GM21367 (cell line): ENCODE data around the gene ANXA6.

ENCODE experiments used
- ATAC-seq: cut with Tn5 transposase; IDR thresholded peaks from one replicate; pipeline ENCODE4 v1.9.1; 2021; ENCODE audit not compliant: unreplicated experiment

Gene ANXA6

DNA sequence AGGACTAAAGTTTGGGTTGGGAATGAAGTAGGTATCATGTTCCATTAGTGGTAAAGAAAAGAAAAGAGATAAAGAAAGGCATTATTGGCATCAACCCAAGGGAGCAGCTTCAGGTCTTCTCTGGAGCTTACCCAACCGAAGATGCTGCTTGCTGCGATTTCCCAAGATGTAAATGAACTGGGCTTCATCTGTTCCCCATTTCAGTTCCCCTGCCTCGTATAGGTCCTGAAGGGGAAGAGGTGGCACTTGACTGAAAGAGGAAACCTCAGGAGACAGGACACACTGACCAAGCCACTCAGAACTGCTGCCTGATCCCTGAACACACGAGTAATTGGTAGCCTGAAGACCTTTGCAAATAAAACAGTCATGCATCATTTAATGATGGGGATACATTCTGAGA lies 24.6 kb downstream of the ANXA6 start:
- ATAC-seq: no peak

DNA sequence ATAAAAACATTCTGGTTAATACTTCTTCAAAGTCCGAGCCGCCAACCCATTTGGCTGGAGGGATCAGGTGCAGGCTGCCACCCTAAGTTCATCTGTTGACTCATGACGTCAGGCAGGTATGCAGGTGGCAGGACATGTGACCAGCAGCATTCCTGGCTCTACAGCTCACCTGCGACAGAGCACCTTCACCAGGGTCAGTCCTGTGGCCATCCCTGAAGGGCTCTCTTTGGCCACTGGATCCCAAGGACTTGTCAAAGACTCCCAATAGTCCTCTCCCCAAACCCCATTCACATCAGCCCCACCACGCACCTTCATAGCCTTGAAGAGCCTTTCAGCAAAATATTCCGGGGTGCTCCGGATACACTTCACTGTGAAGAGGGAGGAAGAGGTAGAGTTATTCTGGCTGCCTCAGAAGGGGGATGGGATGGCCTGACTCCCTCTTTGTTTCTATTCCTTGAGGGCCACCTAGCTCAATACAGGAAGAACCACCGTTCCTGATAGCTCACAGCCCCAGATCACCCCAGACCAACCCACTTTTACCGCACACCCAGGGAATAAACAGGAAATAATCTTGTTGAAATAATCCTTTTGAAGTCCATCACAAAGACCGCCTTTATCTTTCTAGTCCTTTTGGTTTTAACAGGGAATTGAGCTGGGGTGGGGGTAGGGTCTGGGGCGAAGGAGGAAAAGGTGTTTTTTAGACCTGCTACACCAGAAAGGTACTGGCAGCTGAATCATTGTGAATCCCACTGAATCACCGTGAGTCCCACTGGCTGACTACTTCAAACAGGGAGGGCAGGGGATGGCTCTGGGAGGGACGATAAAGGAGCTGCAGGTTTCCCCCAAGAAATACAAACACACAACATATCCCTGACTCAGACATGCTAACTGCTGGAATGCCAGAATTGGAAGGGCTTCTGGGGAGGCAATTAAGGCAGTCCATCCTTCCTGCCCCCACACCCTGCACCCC lies 26.4 kb downstream of the ANXA6 start:
- no peak for ATAC-seq

DNA sequence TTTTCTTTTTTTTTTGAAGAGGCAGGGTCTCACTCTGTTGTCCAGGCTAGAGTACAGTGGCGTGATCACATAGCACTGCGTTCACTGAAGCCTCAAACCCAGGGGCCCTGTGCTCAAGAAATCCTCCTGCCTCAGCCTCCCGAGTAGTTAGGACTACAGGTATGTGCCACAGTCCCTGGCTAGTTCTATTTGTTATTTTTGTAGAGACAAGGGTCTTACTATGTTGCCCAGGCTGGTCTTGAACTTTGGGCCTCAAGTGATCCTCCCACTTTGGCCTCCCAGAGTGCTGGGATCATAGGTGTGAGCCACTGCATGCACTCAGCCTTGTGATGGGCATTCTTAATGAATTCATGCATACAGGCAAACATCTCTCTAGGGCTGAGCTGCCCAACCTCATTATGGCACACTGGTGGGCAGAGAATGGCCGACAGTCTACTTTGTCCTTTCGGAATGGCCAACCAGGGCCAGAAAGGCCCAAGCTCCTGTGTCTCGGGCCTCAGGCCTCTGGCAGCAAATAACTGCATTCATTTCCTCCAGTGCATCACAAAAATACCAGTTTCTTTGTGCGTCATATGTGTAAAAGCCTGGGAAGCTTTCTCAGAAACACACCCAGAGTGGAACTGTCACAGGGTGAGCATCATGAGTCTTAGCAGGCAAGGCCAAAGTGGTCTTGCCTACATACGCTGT lies 27.2 kb downstream of the ANXA6 start:
- no peak for ATAC-seq

DNA sequence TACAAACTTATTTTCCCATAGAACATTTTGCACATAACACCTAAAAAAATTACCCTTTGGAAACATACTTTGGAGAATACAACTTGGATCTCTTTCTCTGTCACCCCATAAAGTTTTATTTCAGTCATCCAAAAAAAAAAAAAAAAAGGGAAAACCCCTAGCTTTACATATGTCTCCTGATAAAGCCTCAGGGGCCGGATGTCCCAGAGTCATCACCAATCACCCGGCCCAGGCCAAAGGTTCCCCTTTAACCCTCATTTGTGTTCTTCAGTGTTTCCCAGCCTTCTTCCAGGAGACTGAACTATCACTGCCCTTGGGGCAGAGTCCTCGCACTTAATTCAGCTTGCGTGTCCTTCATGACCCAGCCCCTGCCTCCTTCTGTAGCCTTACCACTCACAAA lies 28.8 kb downstream of the ANXA6 start:
- ATAC-seq: no peak

DNA sequence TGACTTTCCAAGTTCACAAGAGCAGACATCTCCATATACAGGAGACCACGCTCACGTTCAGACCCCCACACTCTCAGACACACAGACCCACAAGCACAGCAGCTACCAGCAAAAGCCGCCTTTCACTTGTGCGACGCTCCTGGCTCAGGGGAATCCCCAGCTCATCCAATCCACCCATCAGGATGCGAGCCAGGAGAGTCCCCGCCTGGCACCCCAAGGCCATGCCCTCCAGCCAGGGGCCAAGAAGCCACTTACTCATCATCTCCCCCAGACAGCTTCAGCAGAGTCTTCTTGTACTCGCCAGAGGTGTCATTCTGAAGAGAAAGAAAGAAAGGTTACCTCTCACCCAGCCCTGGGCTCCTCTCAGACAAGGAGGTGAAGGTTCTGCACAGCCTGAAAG lies 29.7 kb downstream of the ANXA6 start:
- no peak for ATAC-seq

- no peak for ATAC-seq
Observed at GRCh38 chr5:151126199-151126645, 31.4 kb downstream of the ANXA6 start.

- ATAC-seq: no peak
Observed at GRCh38 chr5:151125421-151125820, 32.2 kb downstream of the ANXA6 start.

DNA sequence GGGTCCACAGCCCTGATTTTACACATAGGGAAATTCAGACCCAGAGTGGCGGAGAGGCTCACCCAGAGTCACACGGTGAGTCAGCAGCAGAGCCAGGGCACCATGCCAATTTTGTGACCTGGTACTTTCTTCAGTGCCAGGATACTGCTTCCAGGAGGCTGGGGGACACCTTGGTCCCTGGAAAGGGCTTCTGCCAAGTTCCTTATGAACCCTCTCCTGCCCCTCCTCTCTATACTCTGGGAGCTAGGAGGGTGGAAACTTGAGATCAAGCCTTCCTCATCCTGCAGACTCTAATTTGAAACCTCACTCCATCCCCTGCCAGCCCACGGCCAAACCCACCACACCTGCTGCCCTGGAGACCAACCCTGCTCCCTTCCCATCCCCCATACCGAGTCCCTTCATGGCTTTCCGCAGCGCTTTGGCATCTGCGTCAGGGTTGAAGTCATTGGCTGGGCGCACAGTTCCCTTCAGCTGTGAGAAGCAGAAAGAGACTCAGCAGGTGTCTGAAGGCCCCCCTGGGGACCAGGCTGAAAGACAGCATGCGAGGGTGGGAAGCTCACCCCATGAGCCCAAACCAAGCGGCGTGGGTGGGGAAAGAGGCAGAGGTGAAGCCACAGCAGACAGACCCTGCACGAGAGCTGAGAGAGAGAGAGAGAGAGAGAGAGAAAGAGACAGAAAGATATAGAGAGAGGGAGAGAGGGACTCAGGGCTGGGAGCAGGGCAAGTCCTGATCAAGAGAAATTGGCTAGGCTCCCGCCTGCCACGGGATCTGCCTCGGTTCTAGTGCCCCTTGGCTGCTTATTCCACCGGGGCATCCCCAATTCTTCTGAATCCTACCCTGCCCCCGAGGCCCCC lies 33.5 kb downstream of the ANXA6 start:
- ATAC-seq: peak; percentile 82

GRCh38 chr5:151122828-151123227 lies 34.8 kb downstream of the ANXA6 start:
- ATAC-seq: no peak

DNA sequence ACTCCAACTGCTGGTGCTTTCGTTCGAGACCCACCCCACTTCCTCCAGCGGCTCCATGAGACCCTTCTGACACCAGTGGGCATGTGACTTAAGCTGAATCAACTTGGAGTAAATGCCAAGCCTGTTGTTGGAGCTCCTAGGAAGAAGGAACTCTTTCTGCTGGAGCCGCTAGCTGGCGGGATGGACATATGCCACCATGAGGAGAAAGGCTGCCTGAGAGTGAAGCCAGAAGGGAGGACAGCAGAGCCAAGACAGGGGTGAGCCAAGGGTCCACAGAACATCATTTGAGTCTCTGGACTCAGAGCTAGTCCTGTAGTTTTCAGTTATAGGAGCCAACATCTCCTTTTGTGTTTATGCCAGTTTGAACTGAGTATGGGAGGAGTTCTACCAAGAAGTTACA lies 35.9 kb downstream of the ANXA6 start:
- no peak for ATAC-seq

GRCh38 chr5:151121095-151121494 lies 36.5 kb downstream of the ANXA6 start:
- ATAC-seq: no peak

DNA sequence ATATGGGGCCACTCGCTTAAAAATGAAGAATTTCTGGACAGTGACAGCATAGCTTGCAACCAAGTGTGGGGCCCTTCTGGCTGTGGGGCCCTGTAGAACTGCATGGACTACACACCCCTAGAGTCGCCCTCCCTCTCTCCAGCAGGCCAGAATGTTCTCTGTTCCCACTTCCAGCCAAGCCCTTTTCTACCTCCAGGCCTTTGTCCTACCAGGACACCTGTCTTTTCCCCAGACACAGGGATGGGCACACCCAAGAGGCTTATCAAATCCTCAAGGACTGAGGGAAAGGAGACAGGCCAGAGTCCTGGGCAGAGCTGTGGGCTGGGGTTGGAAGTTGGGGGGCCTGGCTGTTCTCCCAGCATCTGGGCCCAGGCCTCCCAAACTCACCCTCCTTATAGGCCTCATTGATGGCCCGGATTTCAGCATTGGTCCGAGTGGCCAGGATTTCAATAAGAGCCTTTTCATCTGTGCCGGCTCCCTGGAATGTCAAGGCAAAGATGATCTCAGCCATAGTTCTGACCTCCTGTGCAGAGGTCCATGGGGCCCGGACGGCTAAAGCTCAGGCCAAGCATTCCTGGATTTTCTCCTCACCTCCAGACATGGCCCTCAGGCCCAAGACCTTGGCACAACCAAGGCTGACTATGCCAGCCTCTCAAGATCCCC lies 38.5 kb downstream of the ANXA6 start:
- ATAC-seq: no peak

DNA sequence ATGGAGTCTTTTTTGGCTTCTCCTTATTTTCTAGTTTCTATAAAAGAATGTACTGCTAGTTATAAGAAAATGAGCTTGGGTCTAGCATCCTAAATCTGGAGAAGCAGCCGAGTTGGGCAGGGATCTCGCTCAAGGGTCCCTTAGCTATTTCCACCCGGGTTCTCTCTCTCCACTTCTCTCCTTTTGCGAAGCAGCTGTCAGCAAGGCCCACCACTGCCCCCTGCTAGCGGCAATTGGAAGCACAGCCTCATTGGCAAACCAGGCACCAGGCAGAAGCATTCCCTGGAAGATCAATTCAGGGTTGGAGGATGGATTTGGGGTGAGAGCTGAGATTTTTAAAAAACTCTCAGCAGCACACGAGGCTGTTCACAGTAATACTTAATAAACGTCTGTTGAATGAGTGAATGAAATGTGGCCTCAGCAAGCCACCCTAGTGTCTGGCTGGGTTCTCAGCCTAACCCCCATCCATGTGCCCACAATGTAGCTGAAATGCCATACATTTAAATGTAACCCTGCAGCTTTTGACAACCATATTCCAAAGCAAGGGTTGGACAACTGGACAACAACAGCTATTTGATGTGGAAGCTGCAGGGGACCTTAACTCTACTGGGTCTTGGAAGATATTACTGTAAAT lies 42.2 kb downstream of the ANXA6 start:
- no peak for ATAC-seq

DNA sequence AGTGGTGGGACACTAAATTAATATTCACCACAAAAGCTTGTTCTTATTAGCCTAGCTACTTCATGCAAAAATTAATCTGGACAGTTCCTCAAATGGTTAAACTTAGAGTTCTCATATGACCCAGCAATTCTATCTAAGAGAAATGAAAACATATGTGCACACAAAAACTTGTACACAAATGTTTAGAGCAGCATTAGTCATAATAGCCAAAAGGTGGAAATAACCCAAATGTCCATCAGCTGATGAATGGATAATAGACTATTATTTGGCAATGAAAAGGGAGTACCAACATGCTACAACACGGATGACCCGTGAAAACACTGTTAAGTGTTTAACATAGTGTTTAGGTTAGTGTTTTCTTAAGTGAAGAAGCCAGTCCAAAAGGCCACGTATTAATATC lies 43.9 kb downstream of the ANXA6 start:
- ATAC-seq: no peak

GRCh38 chr5:151110992-151111391 lies 46.6 kb downstream of the ANXA6 start:
- peak; percentile 36 for ATAC-seq

GRCh38 chr5:151110122-151110681 lies 47.4 kb downstream of the ANXA6 start:
- ATAC-seq: no peak

- ATAC-seq: no peak
Observed at GRCh38 chr5:151108566-151108965, 49.0 kb downstream of the ANXA6 start.

DNA sequence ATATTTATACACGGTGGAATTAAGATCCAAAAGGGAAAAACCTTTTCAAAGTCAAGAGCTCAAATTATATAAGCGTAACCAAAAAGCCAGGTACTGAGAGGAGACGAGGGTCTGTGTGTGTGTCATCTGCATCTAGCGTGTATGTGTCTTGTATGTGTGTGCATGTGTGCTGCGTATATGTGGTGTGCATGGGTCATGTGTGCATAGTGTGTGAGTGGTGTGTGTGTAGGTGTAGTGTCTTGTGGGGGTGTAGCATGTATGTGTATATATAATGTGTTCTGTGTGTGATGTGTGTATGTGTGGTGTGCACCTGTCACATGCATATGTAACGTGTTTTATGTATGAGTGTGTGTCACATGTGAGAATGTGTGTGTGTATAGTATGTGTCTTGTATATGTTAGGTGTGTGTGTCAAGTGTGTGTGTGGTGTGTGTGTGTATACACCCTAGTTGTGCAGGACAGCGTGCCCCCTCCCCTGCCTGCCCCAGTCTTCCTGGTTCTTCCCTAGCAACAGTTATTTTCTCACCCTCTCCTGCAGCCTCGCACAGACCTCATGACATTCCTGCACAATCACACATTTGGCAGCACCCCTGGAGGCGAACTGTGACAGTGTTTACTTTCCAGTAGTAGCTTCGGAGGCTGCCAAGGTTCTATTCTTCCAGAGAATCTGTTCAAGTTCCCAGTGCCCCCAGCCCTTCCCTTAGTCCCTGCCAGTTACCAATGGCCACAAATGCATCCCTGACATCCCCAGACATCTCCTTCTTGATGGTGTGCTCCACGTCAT lies 49.6 kb downstream of the ANXA6 start:
- no peak for ATAC-seq

DNA sequence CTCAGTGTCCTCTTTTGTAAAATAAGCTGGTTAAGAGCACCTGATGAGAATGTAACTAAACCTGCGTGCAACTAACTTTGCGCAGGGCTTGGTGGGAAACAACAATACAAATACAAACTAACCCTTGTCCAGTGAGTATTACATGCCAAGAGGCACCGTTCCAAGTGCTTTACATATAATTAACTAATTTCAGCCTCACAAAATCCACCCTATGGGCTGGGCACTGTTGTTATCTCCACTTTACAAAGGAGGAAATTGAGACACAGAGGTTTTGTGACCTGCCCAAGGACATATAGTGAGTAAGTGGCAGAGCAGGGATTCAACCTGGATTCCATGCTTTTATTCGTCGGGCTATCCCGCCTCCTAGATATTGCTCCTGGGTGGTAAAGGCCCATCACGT lies 50.5 kb downstream of the ANXA6 start:
- ATAC-seq: no peak
